ENCODE results near the gene TRRAP.

The TRRAP gene

DNA sequence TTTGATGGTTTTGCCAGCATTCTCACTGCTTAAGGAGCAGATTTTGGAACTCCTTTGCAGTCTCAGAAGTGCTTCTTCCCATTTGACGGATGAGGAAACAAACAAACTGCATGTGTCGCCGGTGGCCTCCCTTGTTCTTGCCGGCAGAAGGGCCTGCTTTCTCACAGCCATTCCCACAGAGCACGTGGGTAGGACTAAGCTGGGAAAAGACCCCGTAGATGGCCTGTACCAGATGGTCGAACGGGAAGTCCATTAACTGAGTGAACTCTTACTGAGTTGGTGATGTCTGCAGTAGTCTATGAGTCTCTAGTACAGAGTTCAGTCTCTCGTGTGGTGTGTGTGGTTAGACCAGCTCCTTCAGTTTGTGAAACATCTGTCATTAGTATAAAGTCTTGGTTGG is 131.9 kb downstream of the TRRAP start:
- no peak overlapping the region for H2AK5ac ChIP-seq (ENCODE audit: low read length, severe bottlenecking)
- H3K4me3 ChIP-seq (ENCODE audit: insufficient read depth in 1 of 2, low read depth in 1 of 2, low read length in 2 of 2) = no peak overlapping the region
- H4K91ac ChIP-seq (ENCODE audit: low read length) = no peak overlapping the region
- no peak overlapping the region for H2AFZ ChIP-seq (ENCODE audit: low read depth, low read length)
- DNase-seq = no peak
- H4K8ac ChIP-seq (ENCODE audit: low read length) = no peak overlapping the region
- H2BK5ac ChIP-seq (ENCODE audit: low read depth, low read length, poor library complexity, severe bottlenecking) = no peak overlapping the region
- H3K79me1 ChIP-seq (replicated peaks; ENCODE audit: low read length, poor library complexity, severe bottlenecking) = peaks cover 49% of the 10 kb centered on the region
- no peak overlapping the region for H3K23ac ChIP-seq (ENCODE audit: low read length in 2 of 2)
- peaks cover 82 to 90% of the 10 kb centered on the region in 2 experiments for H3K36me3 ChIP-seq (ENCODE audit: control insufficient read depth in 1 of 2, insufficient read depth in 2 of 2, low read depth in 1 of 2, low read length in 2 of 2)
- H3K27me3 ChIP-seq (ENCODE audit: control insufficient read depth in 1 of 2, insufficient read depth in 1 of 2, low read length in 2 of 2) = no peaks in the 10 kb centered on the region
- H3K4me1 ChIP-seq (ENCODE audit: control insufficient read depth, insufficient read depth, low read depth, low read length) = peaks cover 10% of the 10 kb centered on the region
- no peak overlapping the region for H3K9ac ChIP-seq (ENCODE audit: low read length)
- no peak overlapping the region for H3K14ac ChIP-seq (ENCODE audit: low read length in 2 of 2)
- 92% methylated on average over 9 of the region's 9 CpGs for WGBS
- H3K27ac ChIP-seq (ENCODE audit: low read length, poor library complexity, severe bottlenecking) = no peak overlapping the region
- H2BK15ac ChIP-seq (ENCODE audit: low read depth, poor library complexity, severe bottlenecking) = no peak overlapping the region
- no peak overlapping the region for H3K18ac ChIP-seq (ENCODE audit: low read depth in 1 of 2, low read length in 2 of 2)
- H3K4ac ChIP-seq (ENCODE audit: low read depth in 1 of 2, low read length in 2 of 2) = no peak overlapping the region
- H3K9me3 ChIP-seq (ENCODE audit: control insufficient read depth, low read length) = no peaks in the 10 kb centered on the region
- H3K4me2 ChIP-seq (ENCODE audit: low read length, poor library complexity, severe bottlenecking) = no peak overlapping the region
- H2BK12ac ChIP-seq (ENCODE audit: low read length in 2 of 2) = no peak overlapping the region
- no peak overlapping the region for H2BK120ac ChIP-seq (ENCODE audit: low read depth, low read length)

DNA sequence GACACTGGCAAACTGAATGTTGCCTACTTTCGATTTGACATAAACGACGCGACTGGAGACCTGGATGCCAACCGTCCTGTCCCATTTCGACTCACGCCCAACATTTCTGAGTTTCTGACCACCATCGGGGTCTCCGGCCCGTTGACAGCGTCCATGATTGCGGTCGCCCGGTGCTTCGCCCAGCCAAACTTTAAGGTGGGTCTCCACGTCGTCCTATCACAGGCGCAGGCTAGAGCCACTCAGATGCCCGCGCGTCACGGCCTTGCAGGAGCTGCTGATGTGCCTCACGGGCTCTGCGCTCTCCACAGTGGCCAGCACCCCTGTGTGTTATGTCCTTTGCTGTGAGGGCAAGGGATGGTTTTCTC is 133.0 kb downstream of the TRRAP start:
- WGBS = 98% methylated on average over 24 of the region's 24 CpGs

DNA sequence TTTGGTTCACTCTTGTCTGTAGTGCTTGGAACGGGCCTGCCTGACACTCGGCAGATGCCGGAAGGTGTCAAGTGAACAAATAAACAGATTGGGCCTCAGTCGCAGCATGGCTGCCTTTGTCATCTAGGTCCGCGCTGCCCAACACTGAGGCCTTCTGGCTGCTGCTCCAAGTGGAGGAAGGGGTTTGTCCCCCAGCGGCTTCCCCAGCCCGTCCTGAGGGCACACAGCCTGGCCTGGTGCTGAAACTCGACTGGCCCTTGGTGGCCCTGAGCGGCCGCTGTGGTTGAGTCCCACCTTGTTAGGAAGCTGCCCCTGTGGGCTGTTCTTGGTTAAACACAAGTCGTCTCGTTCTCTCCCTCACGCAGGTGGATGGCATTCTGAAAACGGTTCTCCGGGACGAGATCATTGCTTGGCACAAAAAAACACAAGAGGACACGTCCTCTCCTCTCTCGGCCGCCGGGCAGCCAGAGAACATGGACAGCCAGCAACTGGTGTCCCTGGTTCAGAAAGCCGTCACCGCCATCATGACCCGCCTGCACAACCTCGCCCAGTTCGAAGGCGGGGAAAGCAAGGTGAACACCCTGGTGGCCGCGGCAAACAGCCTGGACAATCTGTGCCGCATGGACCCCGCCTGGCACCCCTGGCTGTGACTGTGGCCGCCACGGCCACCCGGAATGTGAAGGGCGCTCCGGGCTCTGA is 133.5 kb downstream of the TRRAP start:
- Histone ChIP-seq H2BK15ac (ENCODE audit: low read depth, poor library complexity, severe bottlenecking) (no peak overlapping the region), H3K36me3 (ENCODE audit: control insufficient read depth in 1 of 2, insufficient read depth in 2 of 2, low read depth in 1 of 2, low read length in 2 of 2) (peaks cover 72 to 88% of the 10 kb centered on the region in 2 experiments), H2AK5ac (ENCODE audit: low read length, severe bottlenecking) (no peak overlapping the region), H3K23ac (ENCODE audit: low read length in 2 of 2) (no peak overlapping the region), H2BK12ac (ENCODE audit: low read length in 2 of 2) (no peak overlapping the region), H3K4me2 (ENCODE audit: low read length, poor library complexity, severe bottlenecking) (no peak overlapping the region), H3K4ac (ENCODE audit: low read depth in 1 of 2, low read length in 2 of 2) (no peak overlapping the region), H4K8ac (ENCODE audit: low read length) (no peak overlapping the region), H3K79me1 (replicated peaks; ENCODE audit: low read length, poor library complexity, severe bottlenecking) (peaks cover 42% of the 10 kb centered on the region), H2BK5ac (ENCODE audit: low read depth, low read length, poor library complexity, severe bottlenecking) (no peak overlapping the region), H3K4me3 (ENCODE audit: insufficient read depth in 1 of 2, low read depth in 1 of 2, low read length in 2 of 2) (no peak overlapping the region), H4K91ac (ENCODE audit: low read length) (no peak overlapping the region), H3K9ac (ENCODE audit: low read length) (no peak overlapping the region), H3K27ac (ENCODE audit: low read length, poor library complexity, severe bottlenecking) (no peak overlapping the region), H3K27me3 (ENCODE audit: control insufficient read depth in 1 of 2, insufficient read depth in 1 of 2, low read length in 2 of 2) (no peaks in the 10 kb centered on the region), H3K14ac (ENCODE audit: low read length in 2 of 2) (no peak overlapping the region), H3K4me1 (ENCODE audit: control insufficient read depth, insufficient read depth, low read depth, low read length) (peaks cover 7% of the 10 kb centered on the region), H3K9me3 (ENCODE audit: control insufficient read depth, low read length) (no peaks in the 10 kb centered on the region), H2AFZ (ENCODE audit: low read depth, low read length) (no peak overlapping the region), H2BK120ac (ENCODE audit: low read depth, low read length) (no peak overlapping the region), H3K18ac (ENCODE audit: low read depth in 1 of 2, low read length in 2 of 2) (no peak overlapping the region)
- 98% methylated on average over 34 of the region's 36 CpGs for WGBS
- no peak for DNase-seq

More for the DNA sequence above, 133.0 kb downstream of the TRRAP start:
- H3K4me1 ChIP-seq (ENCODE audit: control insufficient read depth, insufficient read depth, low read depth, low read length) = peaks cover 9% of the 10 kb centered on the region
- H2BK120ac ChIP-seq (ENCODE audit: low read depth, low read length) = no peak overlapping the region
- no peak overlapping the region for H4K8ac ChIP-seq (ENCODE audit: low read length)
- H3K9ac ChIP-seq (ENCODE audit: low read length) = no peak overlapping the region
- H2AK5ac ChIP-seq (ENCODE audit: low read length, severe bottlenecking) = no peak overlapping the region
- no peak overlapping the region for H2BK5ac ChIP-seq (ENCODE audit: low read depth, low read length, poor library complexity, severe bottlenecking)
- H2BK15ac ChIP-seq (ENCODE audit: low read depth, poor library complexity, severe bottlenecking) = no peak overlapping the region
- no peak overlapping the region for H3K14ac ChIP-seq (ENCODE audit: low read length in 2 of 2)
- H3K79me1 ChIP-seq (replicated peaks; ENCODE audit: low read length, poor library complexity, severe bottlenecking) = peaks cover 44% of the 10 kb centered on the region
- H3K9me3 ChIP-seq (ENCODE audit: control insufficient read depth, low read length) = no peaks in the 10 kb centered on the region
- no peak overlapping the region for H3K4me2 ChIP-seq (ENCODE audit: low read length, poor library complexity, severe bottlenecking)
- no peak overlapping the region for H2BK12ac ChIP-seq (ENCODE audit: low read length in 2 of 2)
- H4K91ac ChIP-seq (ENCODE audit: low read length) = no peak overlapping the region
- H3K4ac ChIP-seq (ENCODE audit: low read depth in 1 of 2, low read length in 2 of 2) = no peak overlapping the region
- H3K36me3 ChIP-seq (ENCODE audit: control insufficient read depth in 1 of 2, insufficient read depth in 2 of 2, low read depth in 1 of 2, low read length in 2 of 2) = peaks cover 77 to 88% of the 10 kb centered on the region in 2 experiments
- no peak overlapping the region for H3K27ac ChIP-seq (ENCODE audit: low read length, poor library complexity, severe bottlenecking)
- H3K18ac ChIP-seq (ENCODE audit: low read depth in 1 of 2, low read length in 2 of 2) = no peak overlapping the region
- DNase-seq = no peak
- H3K23ac ChIP-seq (ENCODE audit: low read length in 2 of 2) = no peak overlapping the region
- no peak overlapping the region for H3K4me3 ChIP-seq (ENCODE audit: insufficient read depth in 1 of 2, low read depth in 1 of 2, low read length in 2 of 2)
- no peak overlapping the region for H2AFZ ChIP-seq (ENCODE audit: low read depth, low read length)
- H3K27me3 ChIP-seq (ENCODE audit: control insufficient read depth in 1 of 2, insufficient read depth in 1 of 2, low read length in 2 of 2) = no peaks in the 10 kb centered on the region

DNA sequence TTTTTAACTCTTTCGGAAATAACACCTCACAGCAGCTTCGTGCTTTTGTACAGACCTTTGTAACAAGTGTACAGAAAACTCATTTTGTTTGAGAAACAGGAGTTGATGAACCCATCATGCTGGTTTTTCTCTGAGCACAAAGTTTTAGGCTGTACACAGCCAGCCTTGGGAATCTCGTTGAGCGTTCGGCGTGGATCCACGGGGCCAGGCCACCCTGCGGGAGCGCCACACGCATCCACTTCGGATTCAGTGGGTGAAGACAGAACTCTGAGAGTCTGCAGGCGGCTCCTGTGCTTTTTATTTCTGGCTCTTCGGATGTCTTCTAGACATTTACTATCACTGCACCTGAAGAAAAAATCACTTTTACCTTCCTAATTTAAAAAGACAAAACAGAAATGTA is 134.4 kb downstream of the TRRAP start:
- no peak overlapping the region for H3K18ac ChIP-seq (ENCODE audit: low read depth in 1 of 2, low read length in 2 of 2)
- DNase-seq = no peak
- WGBS = 99% methylated on average over 13 of the region's 13 CpGs

More for the DNA sequence above, 134.4 kb downstream of the TRRAP start:
- H3K23ac ChIP-seq (ENCODE audit: low read length in 2 of 2) = no peak overlapping the region
- H3K4me1 ChIP-seq (ENCODE audit: control insufficient read depth, insufficient read depth, low read depth, low read length) = peaks cover 5% of the 10 kb centered on the region
- H2BK12ac ChIP-seq (ENCODE audit: low read length in 2 of 2) = no peak overlapping the region
- no peak overlapping the region for H3K14ac ChIP-seq (ENCODE audit: low read length in 2 of 2)
- no peak overlapping the region for H3K4me3 ChIP-seq (ENCODE audit: insufficient read depth in 1 of 2, low read depth in 1 of 2, low read length in 2 of 2)
- no peak overlapping the region for H4K8ac ChIP-seq (ENCODE audit: low read length)
- H3K27ac ChIP-seq (ENCODE audit: low read length, poor library complexity, severe bottlenecking) = no peak overlapping the region
- H3K4ac ChIP-seq (ENCODE audit: low read depth in 1 of 2, low read length in 2 of 2) = no peak overlapping the region
- no peak overlapping the region for H2AK5ac ChIP-seq (ENCODE audit: low read length, severe bottlenecking)
- no peak overlapping the region for H2BK5ac ChIP-seq (ENCODE audit: low read depth, low read length, poor library complexity, severe bottlenecking)
- H3K9ac ChIP-seq (ENCODE audit: low read length) = no peak overlapping the region
- H2AFZ ChIP-seq (ENCODE audit: low read depth, low read length) = no peak overlapping the region
- no peak overlapping the region for H4K91ac ChIP-seq (ENCODE audit: low read length)
- H3K4me2 ChIP-seq (ENCODE audit: low read length, poor library complexity, severe bottlenecking) = no peak overlapping the region
- no peak overlapping the region for H2BK120ac ChIP-seq (ENCODE audit: low read depth, low read length)
- peaks cover 70 to 85% of the 10 kb centered on the region in 2 experiments for H3K36me3 ChIP-seq (ENCODE audit: control insufficient read depth in 1 of 2, insufficient read depth in 2 of 2, low read depth in 1 of 2, low read length in 2 of 2)
- H3K27me3 ChIP-seq (ENCODE audit: control insufficient read depth in 1 of 2, insufficient read depth in 1 of 2, low read length in 2 of 2) = no peaks in the 10 kb centered on the region
- no peak overlapping the region for H2BK15ac ChIP-seq (ENCODE audit: low read depth, poor library complexity, severe bottlenecking)
- H3K79me1 ChIP-seq (replicated peaks; ENCODE audit: low read length, poor library complexity, severe bottlenecking) = peaks cover 43% of the 10 kb centered on the region
- H3K9me3 ChIP-seq (ENCODE audit: control insufficient read depth, low read length) = no peaks in the 10 kb centered on the region
